HG02588 (cell line): ENCODE measurements around the gene USP7.

Source experiments
- ATAC-seq: cut with Tn5 transposase; IDR thresholded peaks from one replicate; pipeline ENCODE4 v1.9.1; 2021; ENCODE audit warnings: mild to moderate bottlenecking, moderate library complexity; ENCODE audit not compliant: unreplicated experiment

USP7 gene

GRCh38 chr16:8865145-8865882 is 98.4 kb downstream of the USP7 start:
- no peak for ATAC-seq

- ATAC-seq, result no peak
These were observed 99.1 kb downstream of the USP7 start for GRCh38 chr16:8864480-8865110.

DNA sequence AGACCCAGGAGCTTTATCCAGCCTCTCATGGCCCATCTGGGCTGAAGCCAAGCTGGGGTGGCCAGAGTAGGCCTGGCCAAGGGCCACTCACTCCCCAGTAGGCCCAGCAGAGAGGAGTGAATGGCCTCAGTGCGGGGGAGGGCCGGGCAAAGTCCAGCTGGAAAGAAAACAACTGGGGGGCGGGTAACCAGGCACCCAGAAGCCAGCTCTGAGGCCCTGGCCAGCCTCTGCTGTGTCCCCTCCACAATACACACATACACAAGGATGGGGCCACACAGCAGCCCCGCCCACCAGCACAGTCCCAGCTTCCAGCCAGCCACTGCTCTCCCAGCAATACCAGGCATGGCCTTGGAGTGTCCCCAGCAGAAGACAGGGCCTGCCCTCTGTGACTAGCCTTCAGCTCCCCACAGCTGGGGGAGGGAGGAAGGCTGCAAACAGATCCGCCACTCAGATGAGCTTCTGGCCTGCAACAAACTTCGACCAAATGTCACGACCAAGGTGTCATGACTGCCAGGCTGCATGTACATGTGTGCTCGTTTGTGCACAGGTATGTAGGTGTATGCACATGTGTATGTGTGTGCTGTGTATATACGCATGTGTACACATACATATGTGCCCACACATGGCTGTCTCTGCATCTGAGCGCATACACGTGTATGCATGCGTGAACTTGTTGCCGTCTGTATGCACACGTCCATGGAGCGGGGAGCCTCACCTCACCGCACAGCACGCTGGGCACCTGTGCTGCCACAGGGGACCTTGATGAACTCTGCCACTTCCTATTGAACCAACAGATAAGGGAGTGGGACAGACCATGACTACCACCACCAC is 99.9 kb downstream of the USP7 start:
- ATAC-seq, result no peak

DNA sequence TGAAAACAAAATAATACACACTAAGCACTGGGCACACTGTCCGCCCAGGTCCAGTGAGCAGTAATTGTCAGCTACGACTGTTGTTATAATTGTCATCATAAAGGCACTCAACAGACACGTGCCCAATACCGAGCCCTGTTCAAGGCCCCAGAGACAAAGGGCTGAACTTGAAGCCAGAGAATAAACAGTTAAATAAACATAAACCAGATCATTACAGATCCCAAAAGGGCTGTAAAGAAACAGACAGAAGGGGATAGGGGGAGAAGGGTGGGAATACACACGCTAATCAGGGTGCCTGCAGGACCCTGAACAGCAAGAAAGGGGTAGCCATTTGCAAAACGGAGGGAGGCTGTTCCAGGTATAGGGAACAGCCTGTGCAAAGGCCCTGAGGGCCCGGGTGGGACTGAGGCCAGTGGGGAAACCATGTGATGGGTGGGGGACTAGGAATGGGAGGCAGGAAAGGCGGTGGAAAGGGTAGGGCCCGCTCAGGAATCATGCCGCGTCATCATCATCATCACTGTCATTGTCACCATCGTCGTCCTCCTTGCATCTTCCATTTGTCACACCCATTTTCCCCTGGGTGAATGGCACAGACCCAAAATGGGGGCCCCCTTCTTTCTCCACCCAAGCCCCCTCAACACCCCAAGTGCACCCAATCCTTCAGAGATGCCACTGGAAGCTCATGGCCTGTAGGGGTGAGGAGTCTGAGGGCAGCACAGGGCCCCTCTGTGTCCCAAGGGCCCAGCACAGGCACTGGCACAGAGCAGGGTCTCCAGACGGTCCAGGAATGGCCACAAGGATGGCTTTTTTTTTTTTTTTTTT is 101.2 kb downstream of the USP7 start:
- ATAC-seq, result no peak

- ATAC-seq, result no peak
These were observed 102.0 kb downstream of the USP7 start for GRCh38 chr16:8861563-8862308.

DNA sequence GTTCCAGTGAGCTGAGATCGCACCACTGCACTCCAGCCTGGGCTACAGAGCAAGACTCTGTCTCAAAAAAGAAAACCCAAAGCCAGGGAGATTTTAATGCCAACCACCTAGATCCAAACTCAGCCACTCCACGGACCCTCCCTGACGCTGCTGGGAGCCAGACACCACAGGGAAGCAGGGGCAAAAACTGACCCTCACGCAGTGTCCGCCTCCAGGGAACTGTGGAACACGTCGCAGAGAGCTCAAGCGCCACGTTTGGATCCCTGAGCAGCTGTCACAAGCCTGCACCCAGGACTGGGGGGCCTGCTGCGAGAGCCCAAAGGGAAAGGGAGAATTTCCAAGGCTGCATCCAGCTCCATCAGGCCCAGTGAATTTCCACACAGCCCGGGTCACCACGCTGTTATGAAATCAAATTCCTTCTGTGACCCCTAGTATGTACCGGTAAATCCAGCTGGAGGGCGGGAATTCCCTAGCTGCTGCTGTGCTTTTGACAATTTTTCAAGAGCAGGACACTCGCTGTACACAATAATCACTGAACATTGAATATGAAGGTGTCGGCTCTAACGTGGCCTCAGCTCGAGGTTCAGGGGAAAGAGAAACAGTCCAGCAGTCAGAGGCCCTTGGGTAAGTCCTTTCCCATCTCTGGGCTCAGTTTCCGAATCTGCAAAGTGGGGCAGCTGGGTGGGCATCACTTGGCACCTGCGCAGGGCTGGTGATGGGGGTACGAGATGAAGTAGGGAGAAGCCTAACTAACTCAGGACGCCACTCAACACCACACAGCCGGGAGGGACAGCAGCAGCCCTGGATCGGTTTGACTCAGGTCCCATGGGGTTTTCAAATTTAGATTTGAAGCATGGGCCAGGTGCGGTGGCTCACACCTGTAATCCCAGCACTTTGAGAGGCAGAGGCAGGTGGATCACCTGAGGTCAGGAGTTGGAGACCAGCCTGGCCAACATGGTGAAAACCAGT is 103.5 kb downstream of the USP7 start:
- no peak for ATAC-seq

- ATAC-seq, result no peak
These were observed 104.5 kb downstream of the USP7 start for GRCh38 chr16:8858994-8859912.

DNA sequence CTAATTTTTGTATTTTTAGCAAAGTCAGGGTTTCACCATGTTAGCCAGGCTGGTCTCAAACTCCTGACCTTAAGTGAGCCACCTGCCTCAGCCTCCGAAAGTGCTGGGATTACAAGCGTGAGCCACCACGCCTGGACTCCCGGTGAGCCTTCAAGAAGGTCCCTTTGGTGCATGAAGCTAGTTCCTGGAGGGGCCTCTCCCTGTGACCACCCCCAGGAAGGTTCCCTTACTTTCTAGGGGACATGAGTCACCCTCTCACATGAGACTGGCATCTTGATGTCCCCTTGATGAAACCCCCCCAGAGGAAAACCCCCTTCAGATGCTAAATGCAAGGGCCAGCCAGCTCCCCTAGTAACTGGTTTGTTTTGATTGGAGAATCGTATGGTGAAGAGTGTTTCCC is 107.7 kb downstream of the USP7 start:
- ATAC-seq, result no peak

GRCh38 chr16:8855051-8855786 is 108.5 kb downstream of the USP7 start:
- no peak for ATAC-seq

GRCh38 chr16:8854298-8854948 is 109.3 kb downstream of the USP7 start:
- no peak for ATAC-seq

- ATAC-seq, result no peak
These were observed 110.1 kb downstream of the USP7 start for GRCh38 chr16:8853611-8854010.

- no peak for ATAC-seq
These were observed 110.6 kb downstream of the USP7 start for GRCh38 chr16:8853150-8853549.

GRCh38 chr16:8852534-8852933 is 111.2 kb downstream of the USP7 start:
- ATAC-seq, result no peak

DNA sequence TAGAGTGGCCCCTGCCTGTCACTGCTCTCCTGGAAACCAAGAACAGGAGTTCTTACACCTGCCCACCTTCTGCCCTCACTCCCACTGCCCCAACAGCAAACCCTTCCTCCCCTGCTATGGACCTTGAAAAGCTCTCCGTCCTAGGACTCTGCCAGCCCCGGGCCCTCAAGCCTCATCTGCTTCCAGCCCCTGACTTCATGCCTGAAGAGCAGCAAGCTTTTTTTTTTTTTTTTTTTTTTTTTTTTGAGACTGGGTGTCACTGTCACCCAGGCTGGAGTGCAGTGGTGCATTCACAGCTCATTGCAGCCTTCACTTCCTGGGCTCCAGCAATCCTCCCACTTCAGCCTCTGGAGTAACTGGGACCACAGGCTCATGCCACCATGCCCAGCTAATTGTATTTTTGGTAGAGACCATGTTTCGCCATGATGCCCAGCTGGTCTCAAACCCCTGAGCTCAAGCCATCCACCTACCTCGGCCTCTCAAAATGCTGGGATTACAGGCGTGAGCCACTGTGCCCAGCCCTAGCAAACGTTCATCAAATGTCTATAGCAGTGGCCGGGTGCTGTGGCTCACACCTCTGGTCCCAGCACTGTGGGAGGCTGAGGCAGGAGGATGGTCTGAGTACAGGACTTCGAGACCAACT is 111.8 kb downstream of the USP7 start:
- ATAC-seq, result no peak

GRCh38 chr16:8850279-8850885 is 113.3 kb downstream of the USP7 start:
- no peak for ATAC-seq

DNA sequence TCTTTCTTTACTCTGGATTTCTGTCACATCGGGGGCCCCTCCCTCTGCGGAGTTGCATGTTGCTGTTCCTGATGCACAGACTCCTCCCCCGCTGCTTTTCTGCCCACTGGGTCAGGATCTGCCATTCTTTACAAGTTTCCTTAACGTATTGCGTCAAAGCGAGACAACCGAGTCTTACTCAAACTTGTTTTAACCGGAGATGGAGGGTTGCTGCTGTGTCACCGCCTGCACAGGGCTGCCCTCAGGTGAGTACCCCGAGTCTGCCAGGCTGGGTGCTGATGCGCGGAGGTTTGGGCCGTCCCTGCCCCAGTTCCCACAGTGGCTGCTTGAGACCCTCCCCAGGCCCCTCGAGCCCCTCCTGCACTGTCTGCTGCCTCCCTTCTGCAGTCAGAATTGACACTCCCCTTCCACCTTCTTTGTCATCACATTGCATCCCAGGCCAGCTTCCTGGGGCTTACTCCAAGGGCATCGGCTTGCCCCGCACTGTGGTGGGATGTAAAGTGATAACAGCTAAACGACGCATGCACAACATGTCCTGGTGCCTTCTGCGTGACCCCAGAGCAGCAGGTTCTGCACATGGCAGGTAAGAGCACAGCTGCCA is 114.2 kb downstream of the USP7 start:
- no peak for ATAC-seq
